Measurements from ENCODE around the gene H6PD.

The H6PD gene

DNA sequence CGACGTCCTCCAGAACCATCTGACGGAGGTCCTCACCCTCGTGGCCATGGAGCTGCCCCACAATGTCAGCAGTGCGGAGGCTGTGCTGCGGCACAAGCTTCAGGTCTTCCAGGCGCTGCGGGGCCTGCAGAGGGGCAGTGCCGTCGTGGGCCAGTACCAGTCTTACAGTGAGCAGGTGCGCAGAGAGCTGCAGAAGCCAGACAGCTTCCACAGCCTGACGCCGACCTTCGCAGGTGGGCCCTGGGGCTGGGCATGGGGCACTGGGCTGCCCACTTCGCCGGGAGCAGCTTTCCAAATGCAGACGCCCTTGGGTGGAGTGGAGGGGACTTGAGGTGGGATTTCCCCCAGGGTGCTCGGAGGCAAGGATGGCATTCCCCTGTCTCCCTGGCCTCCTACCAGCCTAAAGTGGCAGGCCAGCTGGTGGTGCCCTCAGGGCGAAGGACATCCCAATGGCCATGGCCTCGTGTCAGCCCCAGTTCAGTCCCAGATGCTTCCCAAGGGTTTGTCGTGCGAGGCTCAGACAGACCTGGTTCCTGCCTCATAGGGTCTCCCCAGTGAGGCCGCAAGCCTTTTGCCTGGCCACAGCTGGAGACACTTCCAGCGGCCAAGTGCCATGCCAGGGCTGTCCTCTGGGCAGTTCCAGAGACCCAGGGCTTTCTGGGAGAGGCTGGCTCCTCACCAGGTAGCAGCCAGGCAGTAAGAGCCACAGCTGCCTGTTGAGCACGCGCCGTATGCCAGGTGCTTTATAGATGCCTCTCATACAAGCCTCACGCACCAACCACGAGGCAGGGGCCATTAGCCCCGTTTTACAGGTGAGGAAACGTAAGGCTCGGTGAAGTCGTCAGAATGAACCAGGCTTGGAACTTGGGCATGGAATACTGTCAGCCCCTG, 27.8 kb downstream of the H6PD start:
- no peak for DNase-seq (ENCODE audit: low read depth in 2 of 2)
- TF ChIP-seq, protein P1, sequence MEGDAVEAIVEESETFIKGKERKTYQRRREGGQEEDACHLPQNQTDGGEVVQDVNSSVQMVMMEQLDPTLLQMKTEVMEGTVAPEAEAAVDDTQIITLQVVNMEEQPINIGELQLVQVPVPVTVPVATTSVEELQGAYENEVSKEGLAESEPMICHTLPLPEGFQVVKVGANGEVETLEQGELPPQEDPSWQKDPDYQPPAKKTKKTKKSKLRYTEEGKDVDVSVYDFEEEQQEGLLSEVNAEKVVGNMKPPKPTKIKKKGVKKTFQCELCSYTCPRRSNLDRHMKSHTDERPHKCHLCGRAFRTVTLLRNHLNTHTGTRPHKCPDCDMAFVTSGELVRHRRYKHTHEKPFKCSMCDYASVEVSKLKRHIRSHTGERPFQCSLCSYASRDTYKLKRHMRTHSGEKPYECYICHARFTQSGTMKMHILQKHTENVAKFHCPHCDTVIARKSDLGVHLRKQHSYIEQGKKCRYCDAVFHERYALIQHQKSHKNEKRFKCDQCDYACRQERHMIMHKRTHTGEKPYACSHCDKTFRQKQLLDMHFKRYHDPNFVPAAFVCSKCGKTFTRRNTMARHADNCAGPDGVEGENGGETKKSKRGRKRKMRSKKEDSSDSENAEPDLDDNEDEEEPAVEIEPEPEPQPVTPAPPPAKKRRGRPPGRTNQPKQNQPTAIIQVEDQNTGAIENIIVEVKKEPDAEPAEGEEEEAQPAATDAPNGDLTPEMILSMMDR (IDR thresholded peaks at IDR 0.05; ENCODE audit: low read depth, low read length) = no peak
- no peak overlapping the region for H3K4me3 ChIP-seq (replicated peaks in 1 of 2; ENCODE audit: low read depth in 2 of 2, low read length in 2 of 2)

DNA sequence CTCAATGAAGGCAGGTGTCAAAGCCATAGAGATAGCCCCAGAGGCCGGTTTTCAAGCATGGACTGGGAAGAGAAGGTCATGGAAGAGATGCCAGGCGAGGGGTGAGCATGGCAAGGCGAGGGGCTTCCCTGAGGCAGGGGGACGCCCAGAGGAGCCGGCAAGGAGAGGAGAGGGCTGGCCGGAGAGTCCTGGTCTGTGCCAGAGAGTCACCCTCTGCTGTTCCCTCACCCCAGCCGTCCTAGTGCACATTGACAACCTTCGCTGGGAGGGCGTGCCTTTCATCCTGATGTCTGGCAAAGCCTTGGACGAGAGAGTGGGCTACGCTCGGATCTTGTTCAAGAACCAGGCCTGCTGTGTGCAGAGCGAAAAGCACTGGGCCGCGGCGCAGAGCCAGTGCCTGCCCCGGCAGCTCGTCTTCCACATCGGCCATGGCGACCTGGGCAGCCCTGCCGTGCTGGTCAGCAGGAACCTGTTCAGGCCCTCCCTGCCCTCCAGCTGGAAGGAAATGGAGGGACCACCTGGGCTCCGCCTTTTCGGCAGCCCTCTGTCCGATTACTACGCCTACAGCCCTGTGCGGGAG, 28.8 kb downstream of the H6PD start:
- H3K4me3 ChIP-seq (replicated peaks in 1 of 2; ENCODE audit: low read depth in 2 of 2, low read length in 2 of 2) = no peak overlapping the region
- TF ChIP-seq, protein P1 (IDR thresholded peaks at IDR 0.05; ENCODE audit: low read depth, low read length) = no peak
- no peak for DNase-seq (ENCODE audit: low read depth in 2 of 2)

DNA sequence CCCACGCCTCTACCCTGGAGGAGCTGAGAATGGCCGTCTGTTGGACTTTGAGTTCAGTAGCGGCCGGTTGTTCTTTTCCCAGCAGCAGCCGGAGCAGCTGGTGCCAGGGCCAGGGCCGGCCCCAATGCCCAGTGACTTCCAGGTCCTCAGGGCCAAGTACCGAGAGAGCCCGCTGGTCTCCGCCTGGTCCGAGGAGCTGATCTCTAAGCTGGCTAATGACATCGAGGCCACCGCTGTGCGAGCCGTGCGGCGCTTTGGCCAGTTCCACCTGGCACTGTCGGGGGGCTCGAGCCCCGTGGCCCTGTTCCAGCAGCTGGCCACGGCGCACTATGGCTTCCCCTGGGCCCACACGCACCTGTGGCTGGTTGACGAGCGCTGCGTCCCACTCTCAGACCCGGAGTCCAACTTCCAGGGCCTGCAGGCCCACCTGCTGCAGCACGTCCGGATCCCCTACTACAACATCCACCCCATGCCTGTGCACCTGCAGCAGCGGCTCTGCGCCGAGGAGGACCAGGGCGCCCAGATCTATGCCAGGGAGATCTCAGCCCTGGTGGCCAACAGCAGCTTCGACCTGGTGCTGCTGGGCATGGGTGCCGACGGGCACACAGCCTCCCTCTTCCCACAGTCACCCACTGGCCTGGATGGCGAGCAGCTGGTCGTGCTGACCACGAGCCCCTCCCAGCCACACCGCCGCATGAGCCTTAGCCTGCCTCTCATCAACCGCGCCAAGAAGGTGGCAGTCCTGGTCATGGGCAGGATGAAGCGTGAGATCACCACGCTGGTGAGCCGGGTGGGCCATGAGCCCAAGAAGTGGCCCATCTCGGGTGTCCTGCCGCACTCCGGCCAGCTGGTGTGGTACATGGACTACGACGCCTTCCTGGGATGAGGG, 29.7 kb downstream of the H6PD start:
- DNase-seq (ENCODE audit: low read depth in 2 of 2) = no peak
- TF ChIP-seq, protein P1 (IDR thresholded peaks at IDR 0.05; ENCODE audit: low read depth, low read length) = no peak

DNA sequence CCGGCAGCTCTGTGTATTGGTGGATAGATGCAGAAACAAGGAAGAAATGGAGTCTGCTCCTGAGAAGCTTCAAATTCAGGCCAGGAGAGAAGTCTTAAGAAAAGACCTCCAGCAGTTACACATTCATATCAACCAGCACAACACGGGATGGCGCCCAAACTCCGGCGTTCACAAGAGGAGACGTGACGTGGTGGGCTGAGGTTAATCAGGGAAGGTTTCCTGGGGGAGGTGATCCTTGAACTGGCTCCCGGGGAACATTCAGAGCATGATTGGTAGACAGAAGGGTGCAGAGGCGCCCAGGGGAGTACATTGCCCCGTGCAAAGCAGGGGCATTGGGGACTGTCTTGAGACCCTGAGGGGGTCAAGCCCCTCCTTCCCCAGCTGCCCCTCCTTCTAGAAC, 30.5 kb downstream of the H6PD start:
- TF ChIP-seq, protein P1 (IDR thresholded peaks at IDR 0.05; ENCODE audit: low read depth, low read length) = no peak
- DNase-seq (ENCODE audit: low read depth in 2 of 2) = no peak
- no peak overlapping the region for H3K4me3 ChIP-seq (replicated peaks in 1 of 2; ENCODE audit: low read depth in 2 of 2, low read length in 2 of 2)

More for the DNA sequence above, 29.7 kb downstream of the H6PD start:
- H3K4me3 ChIP-seq (replicated peaks in 1 of 2; ENCODE audit: low read depth in 2 of 2, low read length in 2 of 2) = no peak overlapping the region

DNA sequence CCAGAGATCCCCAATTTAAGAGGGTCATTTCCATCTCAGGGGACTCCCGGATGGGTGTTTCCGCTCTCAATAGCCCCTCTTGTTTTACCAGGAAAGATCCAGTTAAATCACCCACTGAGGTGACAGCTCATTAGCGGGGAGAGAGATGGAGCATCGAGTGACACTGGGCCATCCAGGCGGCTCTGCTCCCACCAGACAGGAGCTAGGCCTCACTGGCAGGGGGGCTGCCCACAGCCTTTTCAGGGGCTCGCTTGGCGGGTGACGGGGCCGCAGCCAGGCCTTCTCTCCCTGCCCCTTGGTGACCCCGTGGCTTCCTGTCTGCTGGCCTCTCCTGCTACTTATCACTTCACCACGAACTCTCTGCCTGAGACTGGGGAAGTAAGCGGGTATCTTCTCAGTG, 31.4 kb downstream of the H6PD start:
- no peak for DNase-seq (ENCODE audit: low read depth in 2 of 2)
- no peak overlapping the region for H3K4me3 ChIP-seq (replicated peaks in 1 of 2; ENCODE audit: low read depth in 2 of 2, low read length in 2 of 2)
- TF ChIP-seq, protein P1 (IDR thresholded peaks at IDR 0.05; ENCODE audit: low read depth, low read length) = no peak

DNA sequence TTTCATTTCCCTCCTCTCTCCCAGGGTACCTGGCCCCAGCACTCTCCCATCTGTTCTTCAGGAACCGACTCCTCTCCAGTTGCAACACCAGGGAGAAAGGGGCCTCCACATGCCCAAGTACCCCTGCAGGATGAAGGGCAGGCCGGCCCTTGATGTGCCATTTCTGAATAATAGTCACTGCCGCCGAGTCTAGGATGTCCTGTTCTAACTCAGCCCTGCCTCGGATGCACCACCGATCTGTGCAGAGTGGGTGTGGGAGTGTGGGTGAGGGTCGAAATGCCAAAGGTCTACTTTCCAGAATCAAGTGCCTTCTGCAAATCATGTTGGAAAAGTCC, 32.7 kb downstream of the H6PD start:
- TF ChIP-seq, protein P1 (IDR thresholded peaks at IDR 0.05; ENCODE audit: low read depth, low read length) = no peak
- no peak overlapping the region for H3K4me3 ChIP-seq (replicated peaks in 1 of 2; ENCODE audit: low read depth in 2 of 2, low read length in 2 of 2)
- no peak for DNase-seq (ENCODE audit: low read depth in 2 of 2)

Data from cardiac fibroblast (primary cell).